HL-60 (cell line): Measurements from ENCODE around the gene PTPRN2.

Experiments
- CTCF ChIP-seq: IDR thresholded peaks from one replicate; pipeline ENCODE4 v1.5.1; 2011; ENCODE audit warnings: low read length, control low read depth, inconsistent platforms; ENCODE audit not compliant: insufficient read depth
- GABPA ChIP-seq: IDR thresholded peaks from 2 replicates; pipeline ENCODE4 v1.6.1; 2012; ENCODE audit warnings: low read depth
- POLR2AphosphoS5 ChIP-seq: IDR thresholded peaks from 2 replicates; pipeline ENCODE4 v1.6.1; 2012; ENCODE audit warnings: low read depth

GRCh38 chr7:158568974-158569857 lies 18.4 kb downstream of the PTPRN2 start:
- TF ChIP-seq POLR2AphosphoS5, result no peak
- TF ChIP-seq GABPA, result no peak
- no peak for TF ChIP-seq CTCF
